Erythroblast (primary cell): Measurements from ENCODE around the gene OR51D1.

Experiments used
- GATA1 ChIP-seq: IDR thresholded peaks from 2 replicates; pipeline ENCODE4 v1.6.1; 2011; ENCODE audit warnings: low read depth, mild to moderate bottlenecking, control low read depth, low read length, moderate library complexity
- POLR2A ChIP-seq: IDR thresholded peaks from 2 replicates; pipeline ENCODE4 v1.6.1; 2011; ENCODE audit warnings: mild to moderate bottlenecking, low read length

DNA sequence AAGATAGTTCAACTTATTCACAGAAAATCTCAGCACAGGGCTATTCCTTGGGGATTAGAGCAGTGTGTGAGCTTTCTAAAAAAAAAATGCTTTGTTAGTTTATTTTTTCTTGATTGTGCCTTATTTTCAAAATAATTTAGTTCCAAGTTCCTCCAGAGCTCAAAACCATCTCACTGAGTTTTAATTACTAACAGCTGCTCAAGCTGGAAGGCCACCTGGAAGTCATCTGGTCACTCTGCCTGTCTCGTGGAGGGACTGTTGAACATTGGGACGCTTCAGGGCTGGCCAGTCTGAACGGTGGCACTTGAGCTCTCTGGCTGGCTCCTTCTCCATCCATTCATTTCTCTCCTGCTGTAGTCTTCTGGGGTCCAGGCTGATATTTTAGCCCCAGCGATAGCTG lies 10.5 kb downstream of the OR51D1 start:
- no peak for TF ChIP-seq POLR2A
- TF ChIP-seq GATA1: no peak
